HG03060 (cell line): ENCODE measurements around the gene ASIC5.
A peak's percentile ranks its signal among the peaks of the same experiment; 100 is the strongest.
"Not testable (repeated sequence)": the region's sequence is repeated elsewhere in the genome, so short reads cannot be mapped to it uniquely, and the experiment has no call there.

Source experiments
- ATAC-seq: cut with Tn5 transposase; IDR thresholded peaks from one replicate; pipeline ENCODE4 v1.9.1; 2021; ENCODE audit warnings: low read depth, moderate number of reproducible peaks; ENCODE audit not compliant: unreplicated experiment

ASIC5 gene

DNA sequence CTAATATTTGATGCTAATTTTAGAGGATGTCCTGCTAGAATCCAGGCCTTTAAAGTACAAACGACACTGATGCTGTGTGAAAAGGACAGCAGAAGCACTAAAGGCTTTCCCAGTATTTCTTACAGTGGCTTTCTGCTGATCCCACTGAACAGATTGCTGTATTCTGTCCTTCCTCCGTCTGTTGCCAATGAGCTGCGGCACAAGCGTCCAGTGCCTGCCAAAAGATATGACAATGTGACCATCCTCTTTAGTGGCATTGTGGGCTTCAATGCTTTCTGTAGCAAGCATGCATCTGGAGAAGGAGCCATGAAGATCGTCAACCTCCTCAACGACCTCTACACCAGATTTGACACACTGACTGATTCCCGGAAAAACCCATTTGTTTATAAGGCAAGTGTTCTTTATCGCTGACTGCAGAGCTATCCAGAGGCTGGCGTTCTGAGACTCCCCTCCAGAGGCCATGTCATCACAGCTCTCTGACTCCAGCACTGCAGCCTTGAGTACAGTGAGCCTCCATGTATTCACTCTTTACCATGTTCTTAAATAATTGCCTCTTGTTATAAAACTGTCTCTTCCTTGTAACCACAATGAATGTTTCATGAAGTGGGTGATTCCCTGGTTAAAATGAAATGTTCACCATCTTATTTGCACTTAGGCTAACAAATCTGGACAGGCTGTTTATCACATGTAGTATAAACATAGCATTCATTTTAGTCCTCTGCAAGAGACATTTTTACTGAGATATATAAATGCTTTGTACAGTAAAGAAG is 63.7 kb downstream of the ASIC5 start:
- no peak for ATAC-seq

DNA sequence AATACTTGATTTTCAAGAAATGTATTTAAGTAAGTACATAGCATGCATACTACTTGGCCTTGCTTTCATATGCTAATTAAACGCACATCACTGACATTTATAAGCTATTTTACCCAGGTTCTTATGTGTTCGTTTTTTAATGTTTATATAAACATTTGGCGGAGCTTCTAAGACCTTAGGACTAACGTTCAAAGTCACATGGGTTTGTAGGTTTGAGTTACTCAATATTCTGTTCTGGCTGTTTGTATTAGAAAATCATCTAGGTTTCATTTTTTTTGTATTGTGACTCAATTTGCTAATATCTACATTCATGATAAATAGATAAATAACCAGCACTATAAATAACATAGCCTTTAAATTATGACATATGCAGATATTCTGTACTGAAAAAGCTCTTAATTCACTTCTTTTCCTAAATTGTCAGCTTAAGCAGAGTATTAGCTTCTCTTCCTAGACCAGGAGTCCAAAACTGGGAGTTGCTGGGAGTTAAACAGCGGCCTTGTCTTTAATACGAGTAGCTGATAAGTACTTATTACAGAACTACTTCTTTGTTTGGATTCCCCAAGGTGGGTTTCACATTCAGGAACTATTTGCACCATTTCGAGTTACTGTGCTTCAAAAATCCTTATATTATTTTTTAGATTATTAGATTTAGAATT is 65.3 kb downstream of the ASIC5 start:
- no peak for ATAC-seq

DNA sequence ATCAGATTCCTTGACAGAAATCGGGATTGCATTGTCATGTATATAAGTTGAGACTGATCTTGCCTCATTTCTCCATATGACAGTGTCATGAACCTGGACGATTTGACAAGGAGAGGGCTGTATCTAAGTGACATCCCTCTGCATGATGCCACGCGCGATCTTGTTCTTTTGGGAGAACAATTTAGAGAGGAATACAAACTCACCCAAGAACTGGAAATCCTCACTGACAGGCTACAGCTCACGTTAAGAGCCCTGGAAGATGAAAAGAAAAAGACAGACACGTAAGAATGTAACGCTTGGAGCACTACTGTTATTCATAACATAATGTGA is 66.3 kb downstream of the ASIC5 start:
- ATAC-seq, result no peak

DNA sequence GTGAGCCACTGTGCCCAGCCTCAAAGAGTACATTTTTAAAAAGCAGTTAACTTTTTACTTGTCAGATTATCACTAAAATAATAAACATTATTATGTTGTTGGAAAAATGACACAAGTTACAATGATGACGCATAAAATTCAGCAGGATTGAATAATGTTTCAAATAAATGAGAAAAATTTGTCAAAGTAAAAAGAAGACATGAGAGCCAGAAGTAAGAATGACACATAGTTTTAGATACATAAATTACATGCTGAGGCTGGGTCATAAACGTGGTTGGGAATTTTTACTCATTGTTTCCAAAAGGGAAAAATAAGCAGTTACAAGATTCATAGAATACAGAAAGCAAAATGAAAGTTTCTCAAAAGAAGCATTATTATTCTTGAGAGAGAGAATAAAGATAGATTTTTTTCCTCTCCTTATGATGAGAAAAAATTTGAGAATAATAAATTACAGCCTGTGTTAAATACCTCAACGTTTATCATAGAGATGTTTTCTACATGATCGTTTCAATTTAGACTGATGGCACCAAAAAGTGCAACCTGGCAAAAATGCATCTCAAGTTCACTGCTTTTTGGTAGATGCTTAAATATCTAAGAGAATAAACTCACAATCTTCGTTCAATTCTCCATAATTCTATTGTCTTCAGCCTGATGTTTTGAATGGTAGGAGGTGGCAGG is 66.8 kb downstream of the ASIC5 start:
- no peak for ATAC-seq

DNA sequence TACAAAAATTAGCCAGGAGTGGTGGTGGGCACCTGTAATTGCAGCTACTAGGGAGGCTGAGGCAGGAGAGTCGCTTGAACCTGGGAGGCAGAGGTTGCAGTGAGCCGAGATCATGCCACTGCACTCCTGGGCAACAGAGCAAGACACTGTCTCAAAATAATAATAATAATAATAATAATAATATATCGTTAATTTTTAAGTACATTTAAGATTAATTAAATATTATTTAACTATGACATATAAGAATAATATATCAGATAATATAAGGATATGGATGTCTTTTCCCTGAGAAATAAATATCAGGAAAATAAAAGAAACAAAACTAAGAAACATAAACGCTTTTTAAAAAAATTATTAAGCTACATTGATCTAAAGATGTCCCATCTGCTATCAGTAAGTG is 68.5 kb downstream of the ASIC5 start:
- not testable (repeated sequence) for ATAC-seq

DNA sequence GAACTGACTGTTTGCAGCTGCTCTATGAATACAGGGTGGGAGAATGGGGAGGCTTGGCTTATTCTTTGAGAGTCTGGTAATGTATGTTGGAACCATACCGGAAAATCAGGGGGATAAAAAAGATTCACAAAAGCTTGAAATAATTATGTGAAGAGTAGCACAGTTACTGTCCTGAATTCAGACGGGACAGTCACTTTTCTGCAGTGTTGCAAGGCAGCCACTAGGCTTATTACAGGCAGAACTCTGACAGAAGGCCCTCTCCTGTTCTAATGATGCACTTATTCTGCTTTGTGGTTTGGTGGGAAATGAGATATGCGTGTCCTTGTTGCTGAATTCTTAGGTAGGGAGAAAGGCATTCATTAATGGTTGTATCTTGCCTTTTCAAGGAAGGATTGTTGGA is 70.1 kb downstream of the ASIC5 start:
- ATAC-seq, result no peak

DNA sequence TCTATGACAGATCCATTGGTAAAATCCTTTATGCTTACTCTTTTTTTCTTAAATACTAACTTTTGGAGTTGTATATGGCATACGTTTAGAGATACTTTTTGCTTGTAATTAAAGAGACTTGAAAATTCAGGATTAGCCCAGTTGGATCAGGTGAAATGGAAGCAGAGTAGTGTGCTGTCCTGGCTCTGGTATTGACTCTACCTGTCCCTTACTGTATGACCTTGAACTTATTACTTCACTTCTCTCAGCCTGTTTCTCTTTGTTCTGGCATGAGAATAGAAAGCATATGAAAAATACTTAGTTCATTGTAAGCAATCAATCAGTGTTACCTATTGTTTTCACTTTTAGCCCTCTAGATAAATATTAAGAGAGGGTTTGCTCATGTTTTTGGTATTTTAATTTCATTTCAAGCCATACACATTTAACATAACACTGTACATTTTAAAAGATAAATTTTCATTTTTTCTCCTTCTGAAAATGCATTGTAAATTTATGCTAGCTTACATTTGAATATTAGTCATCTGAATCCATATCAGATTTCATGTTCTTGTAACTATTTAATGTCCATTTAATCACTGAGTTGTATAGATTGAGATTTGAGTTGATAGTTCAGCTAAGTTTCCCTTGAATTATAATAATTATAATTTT is 71.4 kb downstream of the ASIC5 start:
- ATAC-seq, result no peak

DNA sequence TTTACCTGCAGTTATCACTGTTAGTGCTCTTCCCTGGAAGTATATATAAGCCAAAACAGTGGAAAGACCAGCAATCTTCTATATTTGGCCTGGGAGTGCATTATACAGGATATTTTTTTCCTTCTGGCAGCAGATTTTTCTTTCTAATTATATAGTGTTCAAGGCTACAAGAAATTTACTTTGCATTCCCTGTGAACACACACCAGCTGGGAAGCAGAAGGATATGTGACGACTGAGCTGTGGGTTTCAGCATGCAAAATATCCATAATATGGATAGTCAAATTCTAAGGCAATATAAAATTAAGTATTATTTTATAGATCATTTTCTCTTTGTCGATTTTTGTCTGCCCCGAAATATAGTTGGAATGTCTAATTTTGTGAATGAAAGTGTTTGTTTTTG is 76.1 kb downstream of the ASIC5 start:
- ATAC-seq, result no peak

DNA sequence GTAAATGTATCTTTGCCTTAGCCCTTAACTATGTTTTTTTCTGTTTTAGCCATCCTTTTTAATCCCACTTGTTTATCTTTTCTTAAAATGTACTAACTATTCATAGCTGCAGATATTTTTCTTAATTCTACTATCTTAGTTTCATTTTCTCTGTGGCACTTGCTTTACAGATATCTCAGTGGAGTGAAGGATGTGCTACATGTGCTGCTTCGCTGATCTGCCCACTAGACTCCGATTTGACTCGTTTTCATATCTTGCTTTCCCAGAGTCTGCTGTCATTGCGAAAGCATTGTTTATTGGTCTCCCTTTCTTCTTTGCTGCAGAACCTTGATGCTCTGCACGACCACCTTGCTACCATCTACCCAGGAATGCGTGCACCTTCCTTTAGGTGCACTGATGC is 76.7 kb downstream of the ASIC5 start:
- no peak for ATAC-seq

DNA sequence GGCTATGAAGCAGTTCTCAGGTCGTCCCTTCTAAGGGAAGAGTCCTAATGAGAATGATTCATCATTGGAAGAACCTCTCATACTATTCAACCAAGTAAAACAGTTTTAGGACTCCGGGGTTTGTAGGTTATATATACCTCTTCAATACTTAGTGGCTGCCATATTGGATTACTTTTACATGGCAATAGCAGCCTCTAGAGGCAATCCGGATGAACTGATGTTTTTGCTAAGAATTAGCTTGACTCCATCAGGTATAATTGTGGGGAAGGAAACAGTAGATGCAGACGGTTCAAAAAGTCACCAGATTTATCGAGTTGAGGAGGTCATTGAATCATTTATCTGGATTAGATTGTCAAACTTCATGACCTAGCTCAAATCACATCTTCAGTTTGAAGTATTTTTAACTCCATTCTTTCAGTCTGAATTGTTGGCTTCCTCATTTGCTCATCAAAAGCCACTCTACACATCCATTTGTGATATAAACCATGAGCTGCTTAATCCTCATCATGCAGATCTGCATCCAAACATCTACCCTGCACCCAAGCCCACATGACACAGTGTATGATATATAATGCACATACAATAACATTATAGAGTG is 78.9 kb downstream of the ASIC5 start:
- ATAC-seq, result peak; percentile 99

DNA sequence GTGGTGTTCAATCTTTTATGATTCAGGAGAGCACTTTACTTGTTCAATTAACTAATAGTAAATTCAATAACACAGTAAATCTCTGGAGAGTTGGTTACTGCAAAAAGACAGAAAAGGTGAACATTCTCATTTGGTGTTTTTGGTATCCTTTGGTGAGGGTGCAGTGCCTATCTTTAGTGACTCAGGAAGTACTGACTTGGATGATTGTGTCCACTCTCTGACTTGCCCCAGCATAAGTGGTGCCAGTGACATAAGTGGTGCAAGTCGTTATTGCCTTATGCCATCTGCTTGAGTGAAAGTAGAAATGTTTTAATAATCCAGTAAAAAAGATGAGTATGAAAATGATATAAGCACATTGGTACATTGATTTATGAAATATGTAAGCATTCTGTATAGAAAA is 80.2 kb downstream of the ASIC5 start:
- no peak for ATAC-seq

DNA sequence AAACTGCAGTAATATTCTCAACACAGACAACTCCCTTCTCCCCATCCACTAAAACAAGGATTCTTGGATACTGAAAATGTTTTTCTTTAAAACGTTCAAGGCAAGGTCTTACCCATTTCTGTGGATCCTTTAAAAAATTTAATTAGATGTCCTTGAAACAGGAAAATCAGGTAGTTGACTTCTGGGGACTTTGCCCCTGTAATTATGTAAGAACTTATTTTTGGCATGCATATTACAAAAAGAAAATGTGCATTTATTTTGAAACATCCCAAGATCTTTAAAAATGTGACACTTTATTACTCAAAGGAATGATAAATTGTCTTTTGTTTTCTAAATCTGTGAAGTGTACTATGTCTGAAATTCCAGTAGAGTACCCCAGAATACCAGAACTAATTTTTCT is 81.4 kb downstream of the ASIC5 start:
- no peak for ATAC-seq

DNA sequence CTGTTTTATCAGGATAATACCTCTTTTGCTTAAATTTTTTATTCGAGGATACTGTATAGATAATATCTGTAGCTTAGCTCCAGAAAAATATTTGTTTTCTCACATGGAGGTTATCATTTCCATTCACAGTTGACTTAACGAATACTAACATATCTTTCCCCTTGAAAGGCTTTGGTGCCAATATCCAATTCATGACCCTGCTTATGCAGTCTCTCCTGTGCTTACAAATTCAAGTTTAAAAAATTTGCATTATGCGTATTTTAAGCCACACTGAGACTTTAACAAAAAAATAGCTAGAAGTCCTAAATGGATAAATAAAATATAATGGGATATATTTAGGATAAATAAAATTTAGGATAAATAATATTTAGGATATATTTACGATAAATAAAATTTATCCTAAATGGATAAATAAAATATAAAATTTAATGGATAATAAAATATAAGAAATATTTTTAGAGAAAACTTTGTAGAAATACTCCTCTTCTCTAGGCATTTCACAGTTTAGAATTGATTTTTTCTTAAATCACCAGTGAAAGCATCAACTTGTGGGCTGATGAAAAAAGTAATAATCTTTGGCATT is 84.7 kb downstream of the ASIC5 start:
- ATAC-seq, result no peak

DNA sequence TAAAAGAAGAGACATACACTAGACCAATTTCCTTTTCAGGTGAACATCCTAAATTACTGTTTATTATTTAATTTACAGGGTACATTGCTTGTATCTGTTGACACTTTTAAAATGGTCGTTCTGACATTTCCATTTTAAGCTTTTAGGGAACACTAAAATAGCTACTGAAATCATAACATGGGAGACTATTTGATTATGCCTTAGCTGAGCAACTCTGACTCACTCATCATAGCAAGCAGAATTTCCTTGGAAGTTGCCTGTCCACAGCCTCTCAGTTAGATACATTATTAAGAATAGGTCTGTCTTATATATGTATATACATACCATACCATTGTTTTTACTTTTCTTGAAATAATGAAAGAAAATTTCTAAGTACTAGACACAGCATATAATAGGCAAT is 85.3 kb downstream of the ASIC5 start:
- ATAC-seq, result no peak
